ENCODE data around the gene ERCC4.

ERCC4 gene

DNA sequence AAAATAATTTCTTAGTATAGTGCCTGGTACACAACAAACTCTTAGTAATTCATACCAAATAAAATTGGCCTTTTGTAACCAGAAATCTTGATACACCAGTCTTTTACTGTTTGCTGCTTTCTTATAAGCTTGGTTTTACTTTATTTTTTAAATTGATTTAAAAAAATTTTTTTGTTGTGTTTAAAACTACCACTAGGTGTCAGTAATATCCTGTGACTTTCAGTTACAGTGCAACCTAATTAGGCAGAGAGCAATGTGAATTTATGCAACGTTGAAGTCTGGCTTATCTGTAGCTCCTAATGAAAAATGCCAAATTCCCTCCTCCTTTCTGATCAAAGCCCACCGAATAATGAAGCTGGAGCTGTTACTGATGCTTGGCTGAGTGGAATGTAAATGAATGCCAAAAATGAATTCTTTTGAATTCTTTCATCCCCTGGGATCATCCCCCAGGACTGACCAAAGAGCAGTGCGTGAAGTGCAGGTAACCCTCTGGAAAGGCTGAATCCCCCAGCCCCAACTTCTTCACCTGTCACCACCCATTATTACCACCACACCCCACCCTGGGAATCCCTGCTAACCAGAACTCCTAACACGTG, 3.8 kb downstream of the ERCC4 start:
- Mint-ChIP-seq H3K36me3 (peaks cover 2% of the 10 kb centered on the region), H3K4me1 (ENCODE audit: low read depth) (peaks cover 29% of the 10 kb centered on the region), H3K27ac (peak overlapping the region; percentile 41), H3K27me3 (no peaks in the 10 kb centered on the region), H3K9me3 (ENCODE audit: low read depth) (no peaks in the 10 kb centered on the region), H3K4me3 (no peak overlapping the region)

DNA sequence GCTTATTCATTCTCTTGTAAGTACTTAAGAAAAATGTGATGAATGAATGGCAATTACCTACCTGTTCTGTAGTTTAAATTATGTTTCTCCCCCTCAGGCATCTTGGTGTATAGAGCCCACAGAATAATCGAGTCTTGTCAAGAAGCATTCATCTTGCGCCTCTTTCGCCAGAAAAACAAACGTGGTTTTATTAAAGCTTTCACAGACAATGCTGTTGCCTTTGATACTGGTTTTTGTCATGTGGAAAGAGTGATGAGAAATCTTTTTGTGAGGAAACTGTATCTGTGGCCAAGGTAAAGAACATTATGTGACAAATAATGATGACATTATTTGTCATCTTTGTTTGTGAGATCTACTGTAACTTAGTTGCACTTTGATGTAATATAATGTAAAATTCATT, 6.5 kb downstream of the ERCC4 start:
- Mint-ChIP-seq H3K27me3 (no peaks in the 10 kb centered on the region), H3K9me3 (ENCODE audit: low read depth) (no peaks in the 10 kb centered on the region), H3K36me3 (peaks cover 2% of the 10 kb centered on the region), H3K4me3 (no peak overlapping the region), H3K4me1 (ENCODE audit: low read depth) (peaks cover 9% of the 10 kb centered on the region), H3K27ac (no peak overlapping the region)

DNA sequence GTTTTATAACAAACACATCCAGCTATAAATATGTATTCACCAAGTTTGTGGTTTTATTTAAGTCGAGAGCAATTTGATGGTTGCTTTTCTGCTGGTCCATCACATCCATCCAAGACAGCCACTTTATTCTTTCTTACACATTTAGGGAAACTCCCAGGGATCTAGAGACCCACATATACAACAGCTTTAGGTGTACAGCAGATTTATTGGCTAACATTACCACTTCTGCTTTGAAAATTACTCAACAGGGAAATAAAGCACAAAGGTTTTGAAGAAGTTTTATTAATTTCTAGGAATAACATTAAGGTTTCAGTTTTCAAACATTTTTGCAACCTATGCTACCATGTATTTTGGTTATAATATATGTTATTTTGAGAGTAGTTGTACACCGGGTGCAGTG, 6.9 kb downstream of the ERCC4 start:
- no peak overlapping the region for H3K4me3 Mint-ChIP-seq
- peaks cover 2% of the 10 kb centered on the region for H3K36me3 Mint-ChIP-seq
- H3K4me1 Mint-ChIP-seq (ENCODE audit: low read depth), result peaks cover 9% of the 10 kb centered on the region
- H3K27ac Mint-ChIP-seq, result no peak overlapping the region
- H3K9me3 Mint-ChIP-seq (ENCODE audit: low read depth), result no peaks in the 10 kb centered on the region
- no peaks in the 10 kb centered on the region for H3K27me3 Mint-ChIP-seq

- H3K9me3 Mint-ChIP-seq (ENCODE audit: low read depth), result no peaks in the 10 kb centered on the region
- H3K27ac Mint-ChIP-seq, result no peak overlapping the region
- H3K27me3 Mint-ChIP-seq, result no peaks in the 10 kb centered on the region
- H3K36me3 Mint-ChIP-seq, result peaks cover 2% of the 10 kb centered on the region
- H3K4me1 Mint-ChIP-seq (ENCODE audit: low read depth), result peaks cover 9% of the 10 kb centered on the region
- no peak overlapping the region for H3K4me3 Mint-ChIP-seq
These were observed 8.7 kb downstream of the ERCC4 start for GRCh38 chr16:13928646-13929045.

DNA sequence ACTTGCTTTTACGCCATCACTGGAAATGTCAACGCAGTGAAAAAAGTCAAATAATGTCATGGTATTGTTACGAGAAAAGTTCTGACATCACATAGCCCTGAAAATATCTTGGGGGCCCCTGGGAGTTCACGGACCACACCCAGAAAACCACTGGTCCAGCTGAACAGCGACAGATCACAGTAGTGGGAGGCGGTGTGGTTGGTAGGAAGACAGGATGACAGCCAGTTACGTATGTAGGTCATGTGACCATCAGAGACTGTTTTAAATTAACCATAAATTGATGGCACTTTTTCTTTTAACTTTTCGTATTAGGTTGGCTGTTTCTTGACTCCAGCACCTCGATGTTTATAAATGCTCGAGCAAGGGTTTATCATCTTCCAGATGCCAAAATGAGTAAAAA, 11.9 kb downstream of the ERCC4 start:
- H3K27ac Mint-ChIP-seq, result no peak overlapping the region
- peaks cover 9% of the 10 kb centered on the region for H3K36me3 Mint-ChIP-seq
- H3K4me3 Mint-ChIP-seq, result no peak overlapping the region

DNA sequence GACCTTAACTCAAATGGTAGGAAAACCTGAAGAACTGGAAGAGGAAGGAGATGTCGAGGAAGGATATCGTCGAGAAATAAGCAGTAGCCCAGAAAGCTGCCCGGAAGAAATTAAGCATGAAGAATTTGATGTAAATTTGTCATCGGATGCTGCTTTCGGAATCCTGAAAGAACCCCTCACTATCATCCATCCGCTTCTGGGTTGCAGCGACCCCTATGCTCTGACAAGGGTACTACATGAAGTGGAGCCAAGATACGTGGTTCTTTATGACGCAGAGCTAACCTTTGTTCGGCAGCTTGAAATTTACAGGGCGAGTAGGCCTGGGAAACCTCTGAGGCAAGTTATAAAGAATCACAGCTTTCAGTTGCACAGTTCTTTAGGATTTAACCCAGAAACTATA, 15.5 kb downstream of the ERCC4 start:
- Mint-ChIP-seq H3K36me3 (peaks cover 21% of the 10 kb centered on the region), H3K4me3 (no peak overlapping the region), H3K27ac (no peak overlapping the region), H3K9me3 (ENCODE audit: low read depth) (no peaks in the 10 kb centered on the region), H3K27me3 (no peaks in the 10 kb centered on the region), H3K4me1 (ENCODE audit: low read depth) (peaks cover 6% of the 10 kb centered on the region)

More for the DNA sequence above, 11.9 kb downstream of the ERCC4 start:
- peaks cover 7% of the 10 kb centered on the region for H3K4me1 Mint-ChIP-seq (ENCODE audit: low read depth)
- H3K9me3 Mint-ChIP-seq (ENCODE audit: low read depth), result no peaks in the 10 kb centered on the region
- H3K27me3 Mint-ChIP-seq, result no peaks in the 10 kb centered on the region

DNA sequence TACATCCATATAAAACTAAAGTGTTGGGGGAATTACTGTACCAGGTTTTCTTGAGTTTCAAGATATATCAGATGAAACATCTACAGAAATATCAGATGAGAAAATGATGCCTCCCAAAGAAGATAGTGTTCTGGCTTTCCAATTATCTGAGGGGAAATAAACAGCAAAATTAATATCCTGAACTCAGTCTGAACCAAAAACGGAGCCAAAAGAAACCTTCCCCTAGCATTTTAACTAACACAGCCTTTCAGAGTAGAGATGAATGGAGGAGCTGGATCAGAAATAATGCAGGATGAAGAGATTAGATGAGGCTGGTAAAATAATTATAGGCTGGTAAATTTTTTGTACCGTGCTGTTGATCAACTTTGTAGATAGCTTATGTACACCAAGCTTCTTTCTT, 16.2 kb downstream of the ERCC4 start:
- Mint-ChIP-seq H3K36me3 (peaks cover 21% of the 10 kb centered on the region), H3K27me3 (no peaks in the 10 kb centered on the region), H3K4me3 (no peak overlapping the region), H3K4me1 (ENCODE audit: low read depth) (peaks cover 6% of the 10 kb centered on the region), H3K27ac (no peak overlapping the region), H3K9me3 (ENCODE audit: low read depth) (no peaks in the 10 kb centered on the region)

DNA sequence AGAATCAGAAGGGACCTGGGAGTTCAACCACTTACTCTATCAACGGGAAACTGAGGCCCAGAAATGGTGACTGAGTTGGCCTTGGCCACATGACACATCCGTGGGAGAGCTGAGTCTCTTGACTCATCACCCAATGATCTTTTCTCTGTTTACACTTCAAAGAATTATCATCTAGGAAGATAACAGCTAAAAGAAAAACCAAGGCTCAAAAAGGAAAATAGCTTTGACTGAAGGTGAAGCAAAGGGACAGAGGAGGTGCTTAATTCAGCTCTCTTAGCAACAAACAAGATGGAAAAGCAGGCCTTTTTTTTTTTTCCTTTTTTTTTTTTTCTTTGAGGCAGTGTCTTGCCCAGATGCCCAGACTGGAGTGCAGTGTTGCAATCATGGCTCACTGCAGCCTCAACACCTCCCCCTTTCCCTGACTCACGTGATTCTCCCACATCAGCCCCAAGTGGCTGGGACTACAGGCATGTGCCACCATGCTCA, 16.7 kb downstream of the ERCC4 start:
- H3K36me3 Mint-ChIP-seq, result peaks cover 21% of the 10 kb centered on the region
- H3K4me3 Mint-ChIP-seq, result no peak overlapping the region
- no peaks in the 10 kb centered on the region for H3K27me3 Mint-ChIP-seq
- no peak overlapping the region for H3K27ac Mint-ChIP-seq
- peaks cover 6% of the 10 kb centered on the region for H3K4me1 Mint-ChIP-seq (ENCODE audit: low read depth)
- no peaks in the 10 kb centered on the region for H3K9me3 Mint-ChIP-seq (ENCODE audit: low read depth)

GRCh38 chr16:13937411-13937810, 17.5 kb downstream of the ERCC4 start:
- H3K4me3 Mint-ChIP-seq, result no peak overlapping the region
- no peaks in the 10 kb centered on the region for H3K9me3 Mint-ChIP-seq (ENCODE audit: low read depth)
- peaks cover 6% of the 10 kb centered on the region for H3K4me1 Mint-ChIP-seq (ENCODE audit: low read depth)
- H3K36me3 Mint-ChIP-seq, result peaks cover 21% of the 10 kb centered on the region
- no peak overlapping the region for H3K27ac Mint-ChIP-seq
- no peaks in the 10 kb centered on the region for H3K27me3 Mint-ChIP-seq

- Mint-ChIP-seq H3K27ac (no peak overlapping the region), H3K4me1 (ENCODE audit: low read depth) (peaks cover 6% of the 10 kb centered on the region), H3K9me3 (ENCODE audit: low read depth) (no peaks in the 10 kb centered on the region), H3K27me3 (no peaks in the 10 kb centered on the region), H3K36me3 (peaks cover 21% of the 10 kb centered on the region), H3K4me3 (no peak overlapping the region)
These were observed 18.5 kb downstream of the ERCC4 start for GRCh38 chr16:13938480-13938879.

DNA sequence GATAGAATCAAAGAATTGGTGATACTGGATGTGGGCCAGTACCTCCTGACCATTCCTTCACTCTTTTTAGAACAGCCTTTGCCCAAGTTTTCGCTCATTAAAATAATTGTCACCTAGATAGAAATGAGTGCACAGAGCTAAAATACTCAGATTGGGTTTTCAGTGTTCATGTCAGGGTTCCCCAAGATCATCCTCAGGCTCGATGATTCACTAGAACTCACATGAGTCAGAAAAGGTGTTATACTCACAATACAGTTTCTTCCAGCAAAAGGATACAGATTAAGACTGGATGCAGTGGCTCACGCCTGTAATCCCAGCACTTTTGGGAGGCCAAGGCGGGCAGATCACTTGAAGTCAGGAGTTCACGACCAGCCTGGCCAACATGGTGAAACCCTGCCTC, 19.9 kb downstream of the ERCC4 start:
- Mint-ChIP-seq H3K27ac (no peak overlapping the region), H3K4me1 (ENCODE audit: low read depth) (peaks cover 6% of the 10 kb centered on the region), H3K4me3 (no peak overlapping the region), H3K9me3 (ENCODE audit: low read depth) (no peaks in the 10 kb centered on the region), H3K27me3 (no peaks in the 10 kb centered on the region), H3K36me3 (peaks cover 19% of the 10 kb centered on the region)

DNA sequence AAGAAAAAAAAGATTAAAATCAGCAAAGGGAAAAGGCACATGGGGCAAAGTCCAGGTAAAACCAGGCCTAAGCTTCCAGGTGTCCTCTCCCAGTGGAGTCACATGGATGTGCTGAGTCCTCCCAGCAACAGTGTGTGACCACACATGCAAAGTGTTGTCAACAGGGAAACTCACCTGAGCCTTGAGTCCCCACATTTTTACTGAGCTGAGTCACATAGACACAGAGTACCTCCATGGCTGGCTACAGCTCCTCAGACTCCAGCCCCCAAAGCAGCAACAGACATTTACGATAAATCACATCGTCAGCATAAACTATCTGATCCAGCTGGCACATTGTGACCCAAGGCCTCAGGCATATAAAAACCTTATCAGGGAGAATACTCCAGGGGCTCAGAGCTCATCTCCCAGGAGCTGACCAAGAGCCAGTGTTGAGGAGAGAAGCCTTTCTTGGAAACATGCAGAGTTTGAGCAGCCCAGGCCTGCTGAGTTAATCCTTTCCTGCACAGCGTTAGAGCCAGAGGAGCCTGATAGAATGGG, 20.5 kb downstream of the ERCC4 start:
- no peak overlapping the region for H3K27ac Mint-ChIP-seq
- peaks cover 19% of the 10 kb centered on the region for H3K36me3 Mint-ChIP-seq
- H3K9me3 Mint-ChIP-seq (ENCODE audit: low read depth), result no peaks in the 10 kb centered on the region
- no peaks in the 10 kb centered on the region for H3K27me3 Mint-ChIP-seq
- H3K4me3 Mint-ChIP-seq, result no peak overlapping the region
- H3K4me1 Mint-ChIP-seq (ENCODE audit: low read depth), result peaks cover 6% of the 10 kb centered on the region

DNA sequence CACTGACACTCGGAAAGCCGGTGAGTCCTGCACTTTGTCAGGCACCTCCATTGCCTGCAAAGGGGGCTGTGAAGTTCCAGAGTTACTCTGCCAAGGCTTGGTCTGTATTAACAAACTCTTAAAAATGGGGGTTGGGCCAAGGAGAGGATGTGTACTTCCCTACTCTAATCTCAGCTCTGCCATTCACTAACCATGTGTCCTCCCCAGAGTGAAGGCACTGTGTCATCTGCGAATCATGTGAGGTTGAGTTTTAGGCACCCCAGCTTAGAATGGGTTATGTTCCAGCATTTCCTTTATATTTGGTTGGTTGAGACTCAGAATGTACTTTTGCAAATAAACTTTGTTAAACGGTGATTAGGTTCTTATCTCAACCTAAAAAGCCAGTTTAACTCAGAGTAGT, 24.9 kb downstream of the ERCC4 start:
- no peak overlapping the region for H3K27ac Mint-ChIP-seq
- no peaks in the 10 kb centered on the region for H3K27me3 Mint-ChIP-seq
- peaks cover 26% of the 10 kb centered on the region for H3K36me3 Mint-ChIP-seq
- H3K9me3 Mint-ChIP-seq (ENCODE audit: low read depth), result no peaks in the 10 kb centered on the region
- no peaks in the 10 kb centered on the region for H3K4me1 Mint-ChIP-seq (ENCODE audit: low read depth)
- no peak overlapping the region for H3K4me3 Mint-ChIP-seq

GRCh38 chr16:13945744-13946485, 26.0 kb downstream of the ERCC4 start:
- H3K4me1 Mint-ChIP-seq (ENCODE audit: low read depth), result no peaks in the 10 kb centered on the region
- H3K4me3 Mint-ChIP-seq, result no peak overlapping the region
- H3K27me3 Mint-ChIP-seq, result no peaks in the 10 kb centered on the region
- peaks cover 26% of the 10 kb centered on the region for H3K36me3 Mint-ChIP-seq
- no peaks in the 10 kb centered on the region for H3K9me3 Mint-ChIP-seq (ENCODE audit: low read depth)
- no peak overlapping the region for H3K27ac Mint-ChIP-seq

GRCh38 chr16:13948086-13948485, 28.1 kb downstream of the ERCC4 start:
- no peaks in the 10 kb centered on the region for H3K27me3 Mint-ChIP-seq
- no peak overlapping the region for H3K27ac Mint-ChIP-seq
- H3K36me3 Mint-ChIP-seq, result peaks cover 26% of the 10 kb centered on the region

More at GRCh38 chr16:13948086-13948485, 28.1 kb downstream of the ERCC4 start:
- H3K4me1 Mint-ChIP-seq (ENCODE audit: low read depth), result no peaks in the 10 kb centered on the region
- H3K4me3 Mint-ChIP-seq, result no peak overlapping the region
- H3K9me3 Mint-ChIP-seq (ENCODE audit: low read depth), result no peaks in the 10 kb centered on the region
